ENCODE results near the gene MGMT.

GRCh38 chr10:129765664-129766550 is 298.9 kb downstream of the MGMT start:
- TF ChIP-seq CTCF (conservative IDR thresholded peaks at IDR 0.05; ENCODE audit: low read depth, low read length) (no peak), POLR2A (IDR thresholded peaks at IDR 0.05; ENCODE audit: low read depth, low read length) (no peak), BHLHE40 (IDR thresholded peaks at IDR 0.05; ENCODE audit: low read depth, low read length) (no peak), USF2 (IDR thresholded peaks at IDR 0.05; ENCODE audit: low read depth, low read length) (no peak)

Data from IMR-90 (cell line).